ENCODE results near the gene PDE6C.

Gene PDE6C

DNA sequence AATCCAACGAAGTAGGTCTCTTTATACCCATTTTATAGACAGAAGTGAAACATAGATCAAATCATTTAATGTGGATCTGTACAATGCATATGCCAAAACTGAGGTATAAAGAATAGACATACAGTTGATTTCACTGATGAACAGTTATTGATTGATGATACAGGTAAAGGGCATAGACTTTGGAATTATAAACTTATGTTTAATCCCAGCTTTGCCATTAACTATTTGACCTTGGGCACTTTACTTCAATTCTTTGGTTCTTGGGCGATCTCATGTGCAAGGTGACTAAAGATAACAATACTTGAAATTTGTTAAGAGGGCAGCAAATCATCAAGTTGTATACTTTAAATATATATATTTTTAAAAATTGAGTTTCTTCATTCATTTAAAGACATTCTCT, 61.5 kb downstream of the PDE6C start:
- Histone ChIP-seq H3K4me3 (ENCODE audit: low read length) (no peak overlapping the region), H3K9ac (ENCODE audit: low read length) (no peak overlapping the region), H3K27me3 (replicated peaks; ENCODE audit: insufficient read depth, low read length) (no peaks in the 10 kb centered on the region), H4K20me1 (ENCODE audit: insufficient read depth, low read length) (no peaks in the 10 kb centered on the region), H3K9me3 (replicated peaks; ENCODE audit: insufficient read depth, low read length) (no peaks in the 10 kb centered on the region), H3K9me2 (replicated peaks; ENCODE audit: insufficient read depth, low read length) (no peaks in the 10 kb centered on the region), H2AFZ (ENCODE audit: low read length) (no peak overlapping the region), H3K36me3 (replicated peaks; ENCODE audit: insufficient read depth, low read length) (no peaks in the 10 kb centered on the region), H3K27ac (ENCODE audit: low read length) (no peak overlapping the region), H3F3A (ENCODE audit: insufficient read depth, low read length) (no peaks in the 10 kb centered on the region), H3K4me1 (ENCODE audit: low read length) (no peaks in the 10 kb centered on the region), H3K4me2 (ENCODE audit: low read depth, low read length) (no peak overlapping the region), H3K79me2 (ENCODE audit: low read length) (no peaks in the 10 kb centered on the region)
- TF ChIP-seq, protein P1, sequence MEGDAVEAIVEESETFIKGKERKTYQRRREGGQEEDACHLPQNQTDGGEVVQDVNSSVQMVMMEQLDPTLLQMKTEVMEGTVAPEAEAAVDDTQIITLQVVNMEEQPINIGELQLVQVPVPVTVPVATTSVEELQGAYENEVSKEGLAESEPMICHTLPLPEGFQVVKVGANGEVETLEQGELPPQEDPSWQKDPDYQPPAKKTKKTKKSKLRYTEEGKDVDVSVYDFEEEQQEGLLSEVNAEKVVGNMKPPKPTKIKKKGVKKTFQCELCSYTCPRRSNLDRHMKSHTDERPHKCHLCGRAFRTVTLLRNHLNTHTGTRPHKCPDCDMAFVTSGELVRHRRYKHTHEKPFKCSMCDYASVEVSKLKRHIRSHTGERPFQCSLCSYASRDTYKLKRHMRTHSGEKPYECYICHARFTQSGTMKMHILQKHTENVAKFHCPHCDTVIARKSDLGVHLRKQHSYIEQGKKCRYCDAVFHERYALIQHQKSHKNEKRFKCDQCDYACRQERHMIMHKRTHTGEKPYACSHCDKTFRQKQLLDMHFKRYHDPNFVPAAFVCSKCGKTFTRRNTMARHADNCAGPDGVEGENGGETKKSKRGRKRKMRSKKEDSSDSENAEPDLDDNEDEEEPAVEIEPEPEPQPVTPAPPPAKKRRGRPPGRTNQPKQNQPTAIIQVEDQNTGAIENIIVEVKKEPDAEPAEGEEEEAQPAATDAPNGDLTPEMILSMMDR (IDR thresholded peaks at IDR 0.05; ENCODE audit: low read length), result no peak
- TF ChIP-seq EZH2 (optimal IDR thresholded peaks at IDR 0.05; ENCODE audit: low read depth, low read length), result no peak
- no peak for TF ChIP-seq EZH2phosphoT487 (IDR thresholded peaks at IDR 0.05; ENCODE audit: low read length)
- no peak for DNase-seq

- Histone ChIP-seq H3K79me2 (ENCODE audit: low read length) (no peaks in the 10 kb centered on the region), H3K27me3 (replicated peaks; ENCODE audit: insufficient read depth, low read length) (no peaks in the 10 kb centered on the region), H3K27ac (ENCODE audit: low read length) (no peak overlapping the region), H3K36me3 (replicated peaks; ENCODE audit: insufficient read depth, low read length) (no peaks in the 10 kb centered on the region), H3F3A (ENCODE audit: insufficient read depth, low read length) (no peaks in the 10 kb centered on the region), H3K4me3 (ENCODE audit: low read length) (no peak overlapping the region), H3K4me2 (ENCODE audit: low read depth, low read length) (no peak overlapping the region), H3K9me2 (replicated peaks; ENCODE audit: insufficient read depth, low read length) (no peaks in the 10 kb centered on the region), H3K9me3 (replicated peaks; ENCODE audit: insufficient read depth, low read length) (no peaks in the 10 kb centered on the region), H3K4me1 (ENCODE audit: low read length) (no peaks in the 10 kb centered on the region), H4K20me1 (ENCODE audit: insufficient read depth, low read length) (no peaks in the 10 kb centered on the region), H2AFZ (ENCODE audit: low read length) (no peak overlapping the region), H3K9ac (ENCODE audit: low read length) (no peak overlapping the region)
- TF ChIP-seq, protein P1 (IDR thresholded peaks at IDR 0.05; ENCODE audit: low read length), result no peak
- TF ChIP-seq EZH2phosphoT487 (IDR thresholded peaks at IDR 0.05; ENCODE audit: low read length) (no peak), EZH2 (optimal IDR thresholded peaks at IDR 0.05; ENCODE audit: low read depth, low read length) (no peak)
- DNase-seq, result no peak
Observed at GRCh38 chr10:93678386-93678785, 66.0 kb downstream of the PDE6C start.

DNA sequence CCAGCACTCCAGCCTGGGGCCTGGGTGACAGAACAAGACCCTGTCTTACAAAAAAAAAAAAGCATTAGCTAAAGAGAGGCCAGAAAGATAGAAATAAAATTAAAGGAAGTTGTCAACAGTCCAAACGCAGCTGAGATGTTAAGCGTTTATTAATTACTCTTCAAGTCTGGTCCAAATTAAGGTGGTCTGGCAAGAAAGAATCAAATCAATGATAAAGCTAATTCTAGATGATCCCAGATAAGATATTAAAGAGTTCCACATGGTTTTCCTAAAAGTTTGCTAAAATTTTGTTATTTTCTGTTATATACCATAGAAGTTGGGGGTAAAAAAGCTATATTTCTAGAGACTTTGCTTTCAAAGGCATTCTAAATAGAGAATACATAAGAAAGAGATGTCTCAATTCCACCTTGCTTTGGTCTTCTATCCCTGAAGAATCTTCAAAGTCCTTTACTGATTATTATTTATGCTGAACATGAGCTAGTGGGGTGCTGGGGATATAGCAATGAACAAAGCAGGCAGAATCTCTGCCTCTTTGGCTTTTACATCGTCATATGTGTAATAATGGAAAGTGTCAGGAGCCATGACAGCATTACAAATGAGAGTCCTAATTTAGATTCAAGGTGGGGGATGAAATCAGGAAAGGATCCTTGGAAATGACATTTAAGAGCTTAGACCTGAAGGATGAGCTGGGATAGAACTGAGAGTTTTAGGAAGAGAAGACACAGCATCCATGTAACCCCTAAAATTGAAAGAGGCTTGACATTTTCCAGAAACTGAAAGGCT, 66.7 kb downstream of the PDE6C start:
- H3K4me2 ChIP-seq (ENCODE audit: low read depth, low read length), result no peak overlapping the region
- no peak for DNase-seq
- H3K27ac ChIP-seq (ENCODE audit: low read length), result no peak overlapping the region
- H3K79me2 ChIP-seq (ENCODE audit: low read length), result no peaks in the 10 kb centered on the region
- H3F3A ChIP-seq (ENCODE audit: insufficient read depth, low read length), result no peaks in the 10 kb centered on the region
- TF ChIP-seq, protein P1 (IDR thresholded peaks at IDR 0.05; ENCODE audit: low read length), result no peak
- TF ChIP-seq EZH2phosphoT487 (IDR thresholded peaks at IDR 0.05; ENCODE audit: low read length) (no peak), EZH2 (optimal IDR thresholded peaks at IDR 0.05; ENCODE audit: low read depth, low read length) (no peak)
- no peak overlapping the region for H2AFZ ChIP-seq (ENCODE audit: low read length)
- no peak overlapping the region for H3K9ac ChIP-seq (ENCODE audit: low read length)
- no peak overlapping the region for H3K4me3 ChIP-seq (ENCODE audit: low read length)
- no peaks in the 10 kb centered on the region for H3K27me3 ChIP-seq (replicated peaks; ENCODE audit: insufficient read depth, low read length)
- no peaks in the 10 kb centered on the region for H3K9me2 ChIP-seq (replicated peaks; ENCODE audit: insufficient read depth, low read length)
- no peaks in the 10 kb centered on the region for H3K36me3 ChIP-seq (replicated peaks; ENCODE audit: insufficient read depth, low read length)
- H3K9me3 ChIP-seq (replicated peaks; ENCODE audit: insufficient read depth, low read length), result no peaks in the 10 kb centered on the region
- H3K4me1 ChIP-seq (ENCODE audit: low read length), result no peaks in the 10 kb centered on the region
- no peaks in the 10 kb centered on the region for H4K20me1 ChIP-seq (ENCODE audit: insufficient read depth, low read length)
